PFSK-1 (cell line): Measurements from ENCODE around the gene RBMS3.

ENCODE experiments used
- FOXP2 ChIP-seq: optimal IDR thresholded peaks from 2 replicates; pipeline ENCODE3; 2011; ENCODE audit warnings: borderline replicate concordance, control low read depth, inconsistent platforms; ENCODE audit not compliant: insufficient read depth; ENCODE audit errors: extremely low read length, extremely low read depth
- POLR2AphosphoS5 ChIP-seq: IDR thresholded peaks from 2 replicates; pipeline ENCODE4 v1.6.1; 2012; ENCODE audit warnings: low read depth, mild to moderate bottlenecking, control low read depth, low read length, moderate library complexity
- SIN3A ChIP-seq: IDR thresholded peaks from 2 replicates; pipeline ENCODE4 v1.6.1; 2012; ENCODE audit warnings: mild to moderate bottlenecking, low read length, moderate library complexity, borderline replicate concordance; ENCODE audit not compliant: insufficient read depth
- TAF1 ChIP-seq: IDR thresholded peaks from 2 replicates; pipeline ENCODE4 v1.6.1; 2012; ENCODE audit warnings: low read length, control low read depth, borderline replicate concordance; ENCODE audit not compliant: insufficient read depth
- TF ChIP-seq, protein P1 (sequence below), 2 experiments: IDR thresholded peaks; 2 replicates each; pipeline versions ENCODE4 v1.6.1 to v1.8.0; 2011 to 2012; ENCODE audit warnings: low read depth in 2 of 2, low read length in 2 of 2, control low read depth in 1 of 2, inconsistent platforms in 1 of 2, mild to moderate bottlenecking in 1 of 2, moderate library complexity in 1 of 2; ENCODE audit not compliant: insufficient read depth in 1 of 2

DNA sequence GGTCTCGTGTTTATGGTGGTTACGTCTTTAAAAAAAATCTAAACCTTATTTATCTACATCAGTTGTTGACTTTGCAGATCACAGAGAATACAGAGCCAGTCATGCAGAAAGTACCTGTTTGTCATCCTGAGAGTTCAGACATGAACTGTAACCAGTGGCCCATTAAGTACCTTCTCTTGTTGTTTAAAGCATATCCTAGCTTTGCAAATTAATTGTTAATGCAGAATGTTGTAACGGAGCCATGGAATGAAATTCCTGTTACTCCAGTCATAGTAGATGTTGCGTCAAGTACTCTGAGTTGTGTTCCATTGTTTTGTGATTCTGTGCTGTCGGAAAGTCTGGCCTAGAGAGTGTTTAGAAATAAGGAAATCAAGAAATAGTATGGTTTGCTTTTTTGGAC, 205.2 kb downstream of the RBMS3 start:
- no peak for TF ChIP-seq POLR2AphosphoS5
- no peak for TF ChIP-seq TAF1
- TF ChIP-seq, protein P1, sequence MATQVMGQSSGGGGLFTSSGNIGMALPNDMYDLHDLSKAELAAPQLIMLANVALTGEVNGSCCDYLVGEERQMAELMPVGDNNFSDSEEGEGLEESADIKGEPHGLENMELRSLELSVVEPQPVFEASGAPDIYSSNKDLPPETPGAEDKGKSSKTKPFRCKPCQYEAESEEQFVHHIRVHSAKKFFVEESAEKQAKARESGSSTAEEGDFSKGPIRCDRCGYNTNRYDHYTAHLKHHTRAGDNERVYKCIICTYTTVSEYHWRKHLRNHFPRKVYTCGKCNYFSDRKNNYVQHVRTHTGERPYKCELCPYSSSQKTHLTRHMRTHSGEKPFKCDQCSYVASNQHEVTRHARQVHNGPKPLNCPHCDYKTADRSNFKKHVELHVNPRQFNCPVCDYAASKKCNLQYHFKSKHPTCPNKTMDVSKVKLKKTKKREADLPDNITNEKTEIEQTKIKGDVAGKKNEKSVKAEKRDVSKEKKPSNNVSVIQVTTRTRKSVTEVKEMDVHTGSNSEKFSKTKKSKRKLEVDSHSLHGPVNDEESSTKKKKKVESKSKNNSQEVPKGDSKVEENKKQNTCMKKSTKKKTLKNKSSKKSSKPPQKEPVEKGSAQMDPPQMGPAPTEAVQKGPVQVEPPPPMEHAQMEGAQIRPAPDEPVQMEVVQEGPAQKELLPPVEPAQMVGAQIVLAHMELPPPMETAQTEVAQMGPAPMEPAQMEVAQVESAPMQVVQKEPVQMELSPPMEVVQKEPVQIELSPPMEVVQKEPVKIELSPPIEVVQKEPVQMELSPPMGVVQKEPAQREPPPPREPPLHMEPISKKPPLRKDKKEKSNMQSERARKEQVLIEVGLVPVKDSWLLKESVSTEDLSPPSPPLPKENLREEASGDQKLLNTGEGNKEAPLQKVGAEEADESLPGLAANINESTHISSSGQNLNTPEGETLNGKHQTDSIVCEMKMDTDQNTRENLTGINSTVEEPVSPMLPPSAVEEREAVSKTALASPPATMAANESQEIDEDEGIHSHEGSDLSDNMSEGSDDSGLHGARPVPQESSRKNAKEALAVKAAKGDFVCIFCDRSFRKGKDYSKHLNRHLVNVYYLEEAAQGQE (IDR thresholded peaks at IDR 0.05; ENCODE audit: insufficient read depth in 1 of 2, low read depth in 2 of 2, low read length in 2 of 2), result no peak
- TF ChIP-seq SIN3A, result no peak
- TF ChIP-seq FOXP2, result no peak
